ENCODE measurements around the gene ASIC2.
"Not testable (repeated sequence)": the region's sequence is repeated elsewhere in the genome, so short reads cannot be mapped to it uniquely, and the experiment has no call there.

ASIC2 gene

DNA sequence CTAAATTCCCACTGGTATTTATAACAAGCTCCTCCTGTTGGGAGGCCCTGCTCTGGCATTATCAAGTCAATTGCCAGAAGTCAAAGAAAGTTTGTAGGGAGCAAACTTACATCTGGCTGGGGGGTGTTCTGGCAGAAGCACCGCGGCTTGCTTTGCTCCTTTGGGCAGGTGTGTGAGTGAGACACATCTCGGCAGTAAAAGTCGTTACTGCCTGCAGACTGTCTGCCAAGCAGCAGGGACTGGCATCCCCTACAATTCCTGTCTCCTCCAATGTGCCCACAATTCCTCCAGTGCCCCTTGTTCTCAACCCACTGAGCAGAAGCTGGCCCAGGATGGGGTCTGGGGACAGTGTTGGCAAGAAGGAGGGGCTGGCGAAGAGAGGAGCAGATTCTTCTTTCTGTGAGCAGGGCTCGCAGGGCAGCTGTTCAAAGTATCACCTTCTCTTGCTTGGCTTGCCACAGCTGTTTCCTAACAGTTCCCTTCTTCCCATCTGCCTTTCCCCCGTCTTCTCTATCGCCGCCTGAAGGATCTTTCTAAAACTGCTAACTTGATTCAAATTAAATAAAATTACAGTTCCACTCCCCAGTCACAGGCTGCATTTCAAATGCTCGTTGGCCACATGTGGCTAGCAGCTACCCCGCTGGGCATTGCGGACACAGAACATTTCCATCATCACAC is 271.2 kb downstream of the ASIC2 start:
- no peak for DNase-seq (ENCODE audit: low read depth in 2 of 2)

DNA sequence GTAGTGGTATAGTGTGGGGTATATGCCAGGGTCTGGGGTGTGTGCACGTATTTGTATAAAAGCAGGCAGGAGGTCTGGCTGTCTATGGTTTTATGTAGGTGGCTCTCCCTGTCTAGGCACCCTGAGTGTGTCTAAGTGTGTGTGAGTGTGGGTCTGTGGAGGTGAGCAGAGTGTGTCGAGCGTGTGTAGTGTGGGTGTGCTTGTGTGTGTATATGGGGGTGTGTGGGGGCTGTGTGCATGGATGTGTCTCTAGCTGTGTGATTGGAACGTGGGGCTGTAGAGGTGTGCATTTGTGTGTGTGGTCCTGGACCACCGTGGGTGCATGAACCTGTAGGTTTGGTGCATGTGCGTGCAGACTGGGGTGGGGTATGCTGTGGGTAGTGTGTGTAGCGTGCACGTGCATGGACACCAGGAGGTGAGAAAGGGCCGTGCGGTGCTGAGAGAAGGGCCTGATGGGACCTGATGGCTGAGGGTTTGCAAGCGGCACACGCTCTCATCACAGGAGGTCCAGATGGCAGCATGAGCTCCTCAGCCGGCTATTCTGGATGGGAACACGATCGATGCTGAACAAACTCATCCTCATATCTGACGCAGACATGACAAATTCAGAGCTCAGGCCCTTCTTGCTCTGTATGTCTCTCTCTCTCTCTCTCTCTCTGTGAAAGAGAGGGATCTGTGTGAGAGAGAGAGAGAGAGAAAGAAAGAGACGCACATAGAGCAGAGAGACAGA is 273.8 kb downstream of the ASIC2 start:
- DNase-seq (ENCODE audit: low read depth in 2 of 2) = no peak

DNA sequence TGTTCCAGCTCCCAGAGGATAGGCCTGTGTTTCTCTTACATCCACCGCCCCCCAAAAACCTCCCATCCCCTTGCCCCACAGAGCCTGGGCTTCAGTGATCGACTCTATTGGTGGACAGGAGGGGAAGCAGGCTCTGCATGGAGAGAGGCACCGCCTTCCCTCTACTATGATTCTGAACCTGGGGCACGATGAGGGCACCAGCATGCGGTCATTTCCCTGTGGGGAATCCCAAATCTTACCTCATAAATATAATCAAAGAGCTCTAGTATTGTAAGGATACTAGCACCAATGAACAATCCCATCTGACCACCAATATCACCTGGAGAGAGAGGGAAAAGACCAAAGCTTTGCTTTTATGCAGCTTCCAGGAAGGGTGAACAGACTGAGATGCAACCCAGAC is 275.7 kb downstream of the ASIC2 start:
- DNase-seq (ENCODE audit: low read depth in 2 of 2) = no peak

DNA sequence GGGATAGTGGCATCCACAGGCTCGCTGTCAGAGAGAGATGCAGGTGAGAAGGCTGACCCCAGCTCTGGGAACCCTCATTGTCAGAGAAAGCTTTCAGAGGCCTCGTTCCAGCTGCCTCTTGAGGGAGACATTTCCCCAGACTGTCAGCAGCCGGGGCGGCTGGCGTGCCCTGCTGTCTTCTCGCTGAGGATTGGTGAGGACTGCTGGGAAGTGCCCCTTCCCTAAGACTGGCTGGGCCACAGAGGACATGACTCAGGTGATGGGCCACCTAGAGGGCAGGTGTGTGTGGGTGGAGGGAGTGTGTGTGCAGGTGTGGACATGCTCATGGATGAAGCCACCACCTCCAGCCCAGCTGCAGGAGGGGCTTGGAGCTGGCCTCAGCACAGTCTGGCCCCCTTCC is 276.2 kb downstream of the ASIC2 start:
- DNase-seq (ENCODE audit: low read depth in 2 of 2) = no peak

DNA sequence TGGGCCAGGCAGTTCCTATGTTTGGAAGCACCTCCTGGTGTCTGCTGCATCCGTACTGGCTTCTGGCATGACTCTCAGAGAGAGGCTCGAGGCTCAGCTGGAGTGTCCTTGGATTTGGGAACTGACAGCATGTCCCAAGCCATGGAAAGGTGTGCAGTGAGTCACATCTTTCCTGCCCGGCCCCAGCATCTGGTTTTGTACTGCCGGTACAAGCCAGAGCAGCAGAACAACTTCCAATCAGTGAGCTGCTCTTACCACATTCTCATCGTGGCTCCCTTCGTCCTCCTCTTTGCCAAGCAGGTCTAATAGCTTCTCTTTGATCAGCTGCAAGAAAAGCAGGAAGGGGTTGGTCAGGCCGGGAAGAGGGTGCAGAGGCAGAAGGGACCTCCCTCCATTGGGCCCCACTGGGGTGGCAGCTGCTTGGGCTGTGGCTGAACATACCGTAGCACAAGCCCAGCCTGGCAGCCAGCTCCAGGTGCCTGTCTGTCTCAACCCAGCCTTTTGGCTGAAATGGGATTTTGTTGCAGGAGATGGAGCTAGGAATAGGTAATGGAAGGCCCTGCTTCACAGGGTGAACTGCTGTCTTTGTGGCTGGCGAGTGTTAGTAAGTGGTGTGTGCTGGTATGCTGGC is 277.3 kb downstream of the ASIC2 start:
- DNase-seq (ENCODE audit: low read depth in 2 of 2) = no peak

DNA sequence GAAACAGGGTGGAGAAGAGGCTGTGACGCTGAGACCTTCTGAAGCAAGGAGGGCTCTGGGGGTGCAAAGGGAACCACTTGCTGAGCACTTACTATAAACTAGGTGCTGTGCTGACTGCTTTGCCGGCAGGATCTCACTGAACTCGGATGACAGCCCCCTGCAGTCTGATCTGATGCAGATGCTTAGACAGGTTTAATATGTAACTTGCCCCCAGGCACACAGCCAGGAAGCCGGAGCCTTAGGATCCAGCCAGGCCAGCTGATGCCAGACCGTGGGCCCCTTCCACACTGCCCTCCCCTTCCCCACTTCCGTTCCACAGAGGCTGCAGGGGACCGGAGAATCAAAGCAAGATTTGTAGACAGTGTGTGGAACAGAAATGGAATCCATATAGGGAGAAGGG is 278.3 kb downstream of the ASIC2 start:
- DNase-seq (ENCODE audit: low read depth in 2 of 2) = no peak

DNA sequence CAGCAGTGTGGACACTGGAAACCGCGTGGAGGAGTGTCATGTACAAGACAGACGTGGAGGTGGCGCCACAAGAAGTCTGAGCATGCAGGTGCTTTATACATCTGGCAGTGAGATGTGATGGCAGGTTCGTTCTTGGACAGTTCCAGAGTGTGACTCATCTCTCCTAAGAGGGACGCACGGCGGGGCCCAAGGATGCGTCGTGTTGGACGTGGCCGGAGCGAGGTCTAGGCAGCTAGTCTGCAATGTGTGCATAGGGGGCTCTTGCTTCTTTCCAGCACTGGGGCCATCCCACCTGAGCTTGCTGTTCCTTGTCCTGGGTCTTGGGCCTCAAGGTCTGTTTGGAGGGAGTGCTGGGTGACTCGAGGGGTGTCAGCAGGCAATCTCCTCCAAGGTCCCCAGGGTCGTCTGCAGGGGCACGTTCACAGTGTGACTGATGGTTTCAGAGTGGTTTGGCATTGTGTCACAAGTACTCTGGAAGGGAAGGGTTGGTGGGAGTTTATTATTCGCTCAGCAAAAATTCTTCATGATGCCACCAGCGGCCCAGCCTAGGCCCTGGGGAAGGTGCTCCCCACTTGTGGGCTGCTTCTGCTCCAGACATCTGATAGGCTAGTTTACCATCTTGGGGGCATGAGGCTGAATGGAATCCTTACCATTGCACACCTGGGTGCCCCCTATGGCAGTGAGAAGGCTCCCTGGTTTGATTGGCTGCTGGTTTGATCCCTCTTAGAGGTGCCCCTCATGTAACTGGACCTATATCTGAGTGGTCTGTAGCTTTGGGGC is 279.3 kb downstream of the ASIC2 start:
- DNase-seq (ENCODE audit: low read depth in 2 of 2) = no peak

DNA sequence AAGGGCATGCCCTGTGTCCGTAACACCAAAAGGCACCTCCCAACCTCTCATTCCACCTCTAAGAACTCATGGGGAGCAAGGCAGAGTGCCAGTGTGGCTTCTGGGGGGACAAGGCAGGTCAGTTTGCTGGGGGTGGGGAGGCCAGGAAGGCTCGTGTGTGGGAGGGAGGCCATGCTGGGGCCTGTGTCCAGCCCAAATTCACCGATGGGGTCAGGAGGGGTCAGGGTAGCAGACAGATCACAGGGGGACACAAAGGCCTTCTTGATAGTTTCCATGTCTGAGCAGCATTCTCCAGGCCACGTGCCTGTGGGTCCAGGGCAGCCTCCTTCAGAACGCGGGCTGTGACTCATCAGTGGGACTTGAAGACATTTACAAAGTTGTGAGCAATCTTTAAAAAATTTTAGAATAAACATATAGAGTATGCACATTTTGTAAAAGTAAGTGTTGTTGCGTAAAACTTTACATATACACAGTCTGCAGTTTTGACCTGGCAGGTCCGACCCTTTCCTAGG is 280.5 kb downstream of the ASIC2 start:
- no peak for DNase-seq (ENCODE audit: low read depth in 2 of 2)

DNA sequence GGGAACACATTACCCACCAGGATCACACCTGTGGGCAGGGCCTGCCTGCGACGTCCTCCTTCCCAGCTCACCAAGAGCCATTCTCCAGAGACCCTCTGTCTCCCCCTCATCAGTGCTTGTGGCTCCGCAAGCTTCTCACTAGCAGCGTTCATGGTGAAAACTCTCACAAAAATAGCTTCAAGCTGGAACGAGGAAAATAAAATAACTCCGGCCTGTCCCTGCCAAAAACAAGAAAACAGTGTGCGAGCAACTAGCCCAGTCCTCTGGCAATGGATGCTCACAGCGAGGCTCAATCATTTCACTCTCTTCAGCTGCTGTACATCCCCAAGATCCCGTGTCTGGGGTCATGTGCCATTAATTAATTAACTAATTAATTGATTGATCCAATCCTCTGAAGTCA is 283.5 kb downstream of the ASIC2 start:
- no peak for DNase-seq (ENCODE audit: low read depth in 2 of 2)

DNA sequence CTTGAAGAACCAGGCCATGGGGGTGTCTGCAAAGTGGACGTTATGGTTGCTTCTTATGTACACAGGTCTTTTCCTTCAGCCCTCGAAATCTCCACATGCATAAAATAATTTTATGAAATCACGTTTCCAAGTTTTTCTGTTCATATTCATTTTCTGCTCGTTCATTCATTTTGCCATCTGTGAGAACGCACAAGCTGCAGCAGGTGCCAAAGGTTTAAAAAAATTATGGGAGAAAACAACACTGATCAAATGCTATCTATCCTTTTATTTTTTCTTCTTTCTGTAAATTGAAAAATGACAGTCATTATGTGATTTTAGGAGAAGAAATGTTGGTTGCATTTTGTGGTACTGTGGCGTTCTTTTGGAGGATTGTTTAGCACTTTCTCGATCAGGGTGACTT is 285.9 kb downstream of the ASIC2 start:
- no peak for DNase-seq (ENCODE audit: low read depth in 2 of 2)

DNA sequence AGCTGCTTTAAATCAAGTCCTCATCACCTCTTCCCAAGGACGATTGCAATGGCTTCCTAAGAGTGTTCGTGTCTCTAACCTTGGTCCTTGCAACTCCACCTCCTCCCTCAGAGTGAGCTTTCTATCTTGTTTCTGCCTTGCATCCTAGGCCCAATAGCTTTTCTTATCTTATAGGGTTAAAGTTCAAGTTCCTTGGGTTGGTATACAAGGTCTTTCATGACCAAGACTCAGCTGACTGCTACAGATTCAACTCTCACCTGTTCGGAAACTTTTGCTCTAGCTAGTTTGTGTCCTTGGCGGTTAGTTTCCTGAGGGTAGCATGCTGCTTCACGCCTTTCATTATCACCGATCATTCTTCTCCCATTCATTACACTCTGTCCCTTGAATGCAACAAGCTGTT is 290.8 kb downstream of the ASIC2 start:
- no peak for DNase-seq (ENCODE audit: low read depth in 2 of 2)

DNA sequence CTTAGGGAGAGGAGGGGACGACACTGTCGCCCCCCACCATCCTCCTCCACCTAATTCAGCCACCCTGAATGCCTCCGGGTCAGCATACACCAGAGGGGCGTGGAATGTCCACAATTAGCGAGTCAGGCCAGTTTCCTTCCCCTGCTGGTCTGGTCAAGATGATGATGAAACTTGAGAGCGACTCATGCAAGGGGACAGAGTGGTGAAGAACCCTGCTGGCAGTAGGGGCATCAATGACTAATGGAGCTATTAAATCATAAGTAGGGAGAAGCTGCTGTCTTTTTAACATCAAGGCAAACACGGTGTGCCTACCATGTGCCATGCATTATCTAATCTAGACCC is 294.2 kb downstream of the ASIC2 start:
- no peak for DNase-seq (ENCODE audit: low read depth in 2 of 2)

DNA sequence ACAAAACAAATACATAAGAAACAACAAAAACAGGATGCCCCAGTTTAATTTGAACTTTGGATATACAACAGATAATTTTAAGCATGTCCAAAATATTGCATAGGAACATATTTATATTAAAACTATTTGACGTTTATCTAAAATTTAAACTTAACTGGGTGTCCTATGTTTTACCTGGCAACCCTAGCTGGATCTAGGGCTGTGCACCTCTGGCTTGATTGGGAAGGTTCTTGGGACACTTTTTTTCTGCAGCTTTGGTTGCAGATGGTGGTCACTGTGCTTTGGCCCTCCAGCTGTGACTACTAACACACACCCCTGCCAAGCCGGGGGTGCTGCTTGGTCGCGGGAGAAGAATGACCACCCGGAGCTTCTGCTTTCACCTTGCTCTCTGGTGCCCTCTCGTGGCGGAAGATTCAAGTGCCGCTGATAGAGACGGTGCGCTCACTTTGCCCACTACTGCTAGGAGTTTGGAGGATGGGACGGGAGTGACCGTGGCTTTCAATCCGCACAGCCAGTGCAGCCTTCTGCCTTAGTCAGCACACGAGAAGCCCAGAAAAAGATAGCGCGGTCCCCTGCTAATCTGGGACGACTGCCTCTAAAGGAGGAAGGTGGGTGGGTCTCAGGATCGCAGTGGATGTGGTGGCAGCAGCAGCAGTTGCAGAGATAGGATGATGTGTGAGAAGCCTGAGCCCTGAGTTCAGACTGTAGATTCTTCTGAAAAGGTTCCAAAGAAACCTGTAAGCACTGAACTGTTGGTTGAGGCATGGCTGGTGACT is 294.8 kb downstream of the ASIC2 start:
- DNase-seq (ENCODE audit: low read depth in 2 of 2) = peak; percentile 64 to 66

DNA sequence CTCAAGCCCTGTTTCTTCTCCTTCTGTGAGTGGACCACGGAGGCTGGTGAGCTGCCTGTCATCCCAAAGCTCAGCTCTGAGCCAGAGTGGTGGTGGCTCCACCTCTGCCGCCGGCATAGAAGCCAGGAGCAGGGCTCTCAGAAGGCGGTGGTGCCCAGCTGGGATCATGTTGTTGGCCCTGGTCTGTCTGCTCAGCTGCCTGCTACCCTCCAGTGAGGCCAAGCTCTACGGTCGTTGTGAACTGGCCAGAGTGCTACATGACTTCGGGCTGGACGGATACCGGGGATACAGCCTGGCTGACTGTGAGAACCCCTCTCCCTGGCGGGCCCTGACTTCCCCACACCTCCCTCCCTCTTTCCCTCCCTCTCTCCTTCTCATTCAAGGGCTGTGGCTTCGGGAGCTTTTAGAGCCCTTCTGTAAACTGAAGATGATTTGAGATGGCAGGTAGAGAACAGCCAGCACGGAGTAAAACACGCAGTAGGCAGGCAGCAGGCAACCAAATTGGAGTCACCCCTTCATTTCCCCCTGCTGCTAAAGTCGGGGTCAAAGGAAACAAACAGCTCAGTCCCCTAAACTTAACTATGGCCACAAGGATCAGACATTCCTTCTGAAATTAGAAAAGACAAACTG is 297.6 kb downstream of the ASIC2 start:
- DNase-seq (ENCODE audit: low read depth in 2 of 2) = no peak

DNA sequence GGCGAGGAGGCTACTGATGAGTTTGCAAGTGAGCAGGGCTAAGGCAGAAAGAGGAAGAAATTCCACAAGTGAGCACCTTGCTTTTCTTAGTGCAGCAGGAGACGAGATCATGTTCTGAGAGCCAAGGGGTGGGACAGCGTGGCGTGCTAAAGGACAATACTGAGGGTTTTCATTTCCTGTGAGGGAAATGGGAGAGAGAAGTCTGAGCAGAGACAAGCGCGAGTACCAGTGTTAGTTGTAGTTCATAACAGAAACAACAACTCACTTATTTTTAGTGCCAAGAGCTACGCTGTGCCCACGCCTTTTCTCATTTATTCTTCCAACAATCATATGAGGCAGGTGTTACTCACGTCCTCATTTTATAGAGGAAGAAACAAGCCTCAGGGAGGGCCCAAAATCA is 299.1 kb downstream of the ASIC2 start:
- no peak for DNase-seq (ENCODE audit: low read depth in 2 of 2)

DNA sequence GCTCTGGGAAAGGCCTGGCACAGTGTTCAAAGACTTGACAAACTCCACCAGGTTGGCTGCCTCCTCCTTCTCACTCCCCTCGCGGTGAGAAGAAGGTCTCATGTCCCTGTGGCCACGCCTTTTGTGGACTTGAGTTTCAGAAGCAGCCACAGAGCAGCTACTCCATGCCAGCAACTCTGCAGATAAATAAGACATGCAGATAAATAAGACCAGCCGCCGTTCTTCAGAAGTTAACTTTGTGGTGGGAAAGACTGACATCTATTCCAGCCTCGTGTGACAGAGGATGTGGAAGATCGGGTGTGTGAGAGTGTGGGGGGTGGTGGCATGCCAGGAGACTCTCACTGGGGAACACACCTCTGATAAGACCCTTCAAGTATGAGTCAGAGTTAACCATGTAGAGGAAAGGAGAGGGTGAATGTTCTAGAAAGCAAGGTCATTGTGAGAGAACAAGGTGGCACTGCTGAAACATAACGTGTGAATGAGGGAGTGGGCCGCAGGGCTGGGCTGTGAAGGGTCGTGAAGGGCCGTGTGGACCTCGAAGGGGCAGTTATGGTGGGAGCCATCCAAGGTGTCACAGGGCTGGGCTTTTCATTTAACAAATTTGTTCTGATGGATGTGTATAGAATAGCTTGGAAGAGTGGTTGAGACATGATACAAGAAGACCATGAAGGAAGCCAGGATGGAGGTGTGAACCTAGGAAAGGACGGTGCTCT is 300.6 kb downstream of the ASIC2 start:
- DNase-seq (ENCODE audit: low read depth in 2 of 2) = no peak

DNA sequence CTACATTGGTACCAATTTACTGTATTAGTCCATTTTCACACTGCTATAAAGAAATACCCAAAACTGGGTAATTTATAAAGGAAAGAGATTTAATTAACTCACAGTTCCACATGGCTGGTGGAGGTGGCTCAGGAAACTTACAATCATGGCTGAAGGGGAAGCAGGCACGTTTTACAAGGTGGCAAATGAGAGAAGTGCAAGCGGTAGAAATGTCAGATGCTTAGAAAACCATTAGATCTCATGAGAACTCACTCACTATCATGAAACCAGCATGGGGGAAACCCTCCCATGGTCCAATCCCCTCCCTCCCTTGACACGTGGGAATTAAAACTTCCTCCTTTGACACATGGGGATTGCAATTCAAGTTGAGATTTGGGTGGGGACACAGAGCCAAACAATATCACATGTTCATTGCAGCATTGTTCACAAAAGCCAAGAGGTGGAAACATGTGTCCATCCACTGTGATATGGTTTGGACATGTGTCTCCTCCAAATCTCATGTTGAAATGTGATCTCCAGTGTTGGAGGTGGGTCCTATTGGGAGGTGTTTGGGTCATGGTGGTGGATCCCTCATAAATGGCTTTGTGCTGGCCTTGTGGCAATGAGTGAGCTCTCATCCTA is 304.5 kb downstream of the ASIC2 start:
- DNase-seq (ENCODE audit: low read depth in 2 of 2) = no peak

DNA sequence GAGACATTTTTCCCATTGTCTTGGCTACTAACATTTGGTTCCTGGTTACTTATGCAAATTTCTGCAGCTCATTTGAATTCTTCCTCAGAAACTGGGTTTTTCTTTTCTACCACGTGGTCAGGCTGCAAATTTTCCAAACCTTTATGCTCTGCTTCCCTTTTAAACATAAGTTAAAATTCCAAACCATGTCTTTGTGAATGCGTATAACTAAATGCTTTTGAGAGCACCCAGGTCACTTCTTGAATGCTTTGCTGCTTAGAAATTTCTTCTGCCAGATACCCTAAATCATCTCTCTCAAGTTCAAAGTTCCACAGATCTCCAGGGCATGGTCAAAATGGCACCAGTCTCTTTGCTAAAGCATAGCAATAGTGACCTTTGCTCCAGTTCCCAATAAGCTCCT is 305.2 kb downstream of the ASIC2 start:
- DNase-seq (ENCODE audit: low read depth in 2 of 2) = not testable (repeated sequence)

DNA sequence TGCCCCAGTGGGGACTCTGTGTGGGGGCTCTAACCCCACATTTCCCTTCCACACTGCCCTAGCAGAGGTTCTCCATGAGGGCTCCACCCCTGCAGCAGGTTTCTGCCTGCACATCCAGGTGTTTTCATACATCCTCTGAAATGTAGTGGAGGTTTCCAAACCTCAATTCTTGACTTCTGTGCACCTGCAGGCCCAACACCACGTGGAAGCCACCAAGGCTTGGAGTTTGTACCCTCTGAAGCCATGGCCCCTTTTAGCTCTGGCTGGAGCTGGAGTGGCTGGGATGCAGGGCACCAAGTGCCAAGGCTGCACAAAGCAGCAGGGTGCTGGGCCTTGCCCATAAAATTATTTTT is 305.7 kb downstream of the ASIC2 start:
- not testable (repeated sequence) for DNase-seq (ENCODE audit: low read depth in 2 of 2)
